Neural cell (in vitro differentiated cells): ENCODE data around the gene SUCLG2. TPM values are rescaled to one million over a fixed set of nuclear protein-coding genes. Genes with fewer than 3 reads are reported as not detected.

Experiments used
- H2AFZ ChIP-seq: fragments of 200-600, 300-800 bp; sonication (generic), shearing (Covaris generic); 2 replicates; pipeline ENCODE4 v1.6.0; 2014; ENCODE audit warnings: low read depth, mild to moderate bottlenecking, antibody characterized with exemption, low read length, moderate library complexity
- H3F3A ChIP-seq: fragments of 200-600 bp; shearing (Covaris generic); 2 replicates; pipeline ENCODE4 v1.6.1; 2016; ENCODE audit warnings: mild to moderate bottlenecking, moderate library complexity, mixed read lengths, antibody characterized with exemption, low read length; ENCODE audit not compliant: insufficient read depth, poor library complexity, severe bottlenecking
- H3K27ac ChIP-seq: fragments of 200-600, 300-800 bp; sonication (generic), shearing (Covaris generic); 2 replicates; pipeline ENCODE4 v1.5.1; 2014; ENCODE audit warnings: mild to moderate bottlenecking, low read length, moderate library complexity
- H3K27me3 ChIP-seq: fragments of 300-800, 200-600 bp; sonication (generic), shearing (Covaris generic); 2 replicates; pipeline ENCODE4 v1.6.0; 2014; ENCODE audit warnings: mild to moderate bottlenecking, low read depth, low read length, moderate library complexity; ENCODE audit not compliant: insufficient read depth
- H3K36me3 ChIP-seq: fragments of 300-800, 200-600 bp; sonication (generic), shearing (Covaris generic); 2 replicates; pipeline ENCODE4 v1.5.1; 2014; ENCODE audit warnings: mild to moderate bottlenecking, antibody characterized with exemption, low read length, moderate library complexity; ENCODE audit not compliant: insufficient read depth
- H3K4me2 ChIP-seq: fragments of 300-800, 200-600 bp; sonication (generic), shearing (Covaris generic); 2 replicates; pipeline ENCODE4 v1.6.0; 2014; ENCODE audit warnings: mild to moderate bottlenecking, low read length
- H3K4me3 ChIP-seq: fragments of 300-800, 200-600 bp; sonication (generic), shearing (Covaris generic); 2 replicates; pipeline ENCODE4 v1.5.1; 2014; ENCODE audit warnings: mild to moderate bottlenecking, low read length, moderate library complexity
- H3K79me2 ChIP-seq: fragments of 200-600 bp; shearing (Covaris generic); replicated peaks from 2 replicates; pipeline ENCODE4 v1.6.0; 2014; ENCODE audit warnings: mild to moderate bottlenecking, low read length, moderate library complexity; ENCODE audit not compliant: insufficient read depth
- H3K9ac ChIP-seq: fragments of 300-800, 200-600 bp; sonication (generic), shearing (Covaris generic); 2 replicates; pipeline ENCODE4 v1.6.1; 2016; ENCODE audit warnings: mild to moderate bottlenecking, low read length, mixed read lengths
- H3K9me2 ChIP-seq: fragments of 200-600 bp; shearing (Covaris generic); 2 replicates; pipeline ENCODE4 v1.6.1; 2016; ENCODE audit warnings: mild to moderate bottlenecking, low read length, mixed read lengths; ENCODE audit not compliant: insufficient read depth
- H3K9me3 ChIP-seq: fragments of 200-600, 300-800 bp; sonication (generic), shearing (Covaris generic); 2 replicates; pipeline ENCODE4 v1.6.1; 2016; ENCODE audit warnings: mild to moderate bottlenecking, mixed run types, low read length, moderate library complexity, mixed read lengths
- H4K20me1 ChIP-seq: fragments of 200-600 bp; shearing (Covaris generic); 2 replicates; pipeline ENCODE4 v1.6.1; 2016; ENCODE audit warnings: mild to moderate bottlenecking, mixed run types; ENCODE audit not compliant: insufficient read depth
- EP300 ChIP-seq: fragments of 450-650 bp; conservative IDR thresholded peaks from 2 replicates; pipeline ENCODE4 v1.6.1; 2014; ENCODE audit warnings: antibody characterized with exemption, mild to moderate bottlenecking, moderate library complexity; ENCODE audit not compliant: poor library complexity, severe bottlenecking
- EZH2 ChIP-seq: fragments of 200-600, 300-800 bp; shearing (Covaris generic), sonication (generic); IDR thresholded peaks from 2 replicates; pipeline ENCODE4 v1.6.1; 2014; ENCODE audit warnings: antibody characterized with exemption, low read length, borderline replicate concordance, mild to moderate bottlenecking; ENCODE audit not compliant: insufficient read depth, poor library complexity, severe bottlenecking
- MXI1 ChIP-seq: fragments of 450-650 bp; conservative IDR thresholded peaks from 2 replicates; pipeline ENCODE4 v1.6.1; 2014; ENCODE audit warnings: antibody characterized with exemption, mild to moderate bottlenecking; ENCODE audit not compliant: poor library complexity, severe bottlenecking
- POLR2AphosphoS5 ChIP-seq: IDR thresholded peaks from 2 replicates; pipeline ENCODE4 v1.6.1; 2012
- RAD21 ChIP-seq: fragments of 450-650 bp; conservative IDR thresholded peaks from 2 replicates; pipeline ENCODE4 v1.6.1; 2014; ENCODE audit warnings: antibody characterized with exemption, mild to moderate bottlenecking, moderate library complexity
- SMC3 ChIP-seq: fragments of 450-650 bp; conservative IDR thresholded peaks from 2 replicates; pipeline ENCODE4 v1.6.1; 2014; ENCODE audit warnings: antibody characterized with exemption, mild to moderate bottlenecking, moderate library complexity; ENCODE audit not compliant: poor library complexity
- TAF1 ChIP-seq: IDR thresholded peaks from 2 replicates; pipeline ENCODE4 v1.6.1; 2012; ENCODE audit warnings: low read depth
- polyA plus RNA-seq: library from polyadenylated mRNA; depleted of rRNA; stranded (reverse); fragments of >200 nt; gene quantifications from 2 replicates; pipeline ENCODE4 v1.2.3, GENCODE V29; 2014
- TF ChIP-seq, protein P1 (sequence below): fragments of 450-650 bp; IDR thresholded peaks from 2 replicates; pipeline ENCODE4 v1.5.1; 2014; ENCODE audit warnings: antibody characterized with exemption, mild to moderate bottlenecking, moderate library complexity; ENCODE audit not compliant: poor library complexity, severe bottlenecking
- TF ChIP-seq, protein P2 (sequence below): IDR thresholded peaks from 2 replicates; pipeline ENCODE4 v1.6.1; 2012; ENCODE audit warnings: borderline replicate concordance

Gene SUCLG2
- polyA plus RNA-seq, 1 donor from 2014 or later, result 0.15 TPM

DNA sequence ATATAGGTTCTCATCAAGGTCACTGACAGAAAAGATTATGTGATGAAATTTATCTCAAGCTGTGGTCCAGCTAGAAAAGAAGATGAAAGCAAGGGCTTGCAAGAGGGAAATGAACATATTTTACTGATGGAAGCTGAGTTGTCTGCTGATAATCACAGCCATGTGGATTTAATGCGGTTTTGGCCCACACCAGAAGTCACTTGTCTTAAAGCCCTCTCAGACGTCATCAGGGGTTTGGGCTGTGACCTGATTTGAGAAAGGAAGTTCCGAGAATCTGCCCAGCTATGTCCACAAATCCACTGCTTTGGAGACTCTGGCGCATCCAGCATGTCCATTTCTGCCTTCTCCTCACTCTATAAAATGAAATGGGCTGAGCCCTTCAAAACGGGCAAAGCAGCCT, 278.4 kb downstream of the SUCLG2 start:
- H3K4me2 ChIP-seq, result no peak overlapping the region
- H3K36me3 ChIP-seq, result no peaks in the 10 kb centered on the region
- no peaks in the 10 kb centered on the region for H3K79me2 ChIP-seq
- no peaks in the 10 kb centered on the region for H3K27me3 ChIP-seq
- H2AFZ ChIP-seq, result no peak overlapping the region
- no peak overlapping the region for H3K9ac ChIP-seq
- TF ChIP-seq, protein P1, sequence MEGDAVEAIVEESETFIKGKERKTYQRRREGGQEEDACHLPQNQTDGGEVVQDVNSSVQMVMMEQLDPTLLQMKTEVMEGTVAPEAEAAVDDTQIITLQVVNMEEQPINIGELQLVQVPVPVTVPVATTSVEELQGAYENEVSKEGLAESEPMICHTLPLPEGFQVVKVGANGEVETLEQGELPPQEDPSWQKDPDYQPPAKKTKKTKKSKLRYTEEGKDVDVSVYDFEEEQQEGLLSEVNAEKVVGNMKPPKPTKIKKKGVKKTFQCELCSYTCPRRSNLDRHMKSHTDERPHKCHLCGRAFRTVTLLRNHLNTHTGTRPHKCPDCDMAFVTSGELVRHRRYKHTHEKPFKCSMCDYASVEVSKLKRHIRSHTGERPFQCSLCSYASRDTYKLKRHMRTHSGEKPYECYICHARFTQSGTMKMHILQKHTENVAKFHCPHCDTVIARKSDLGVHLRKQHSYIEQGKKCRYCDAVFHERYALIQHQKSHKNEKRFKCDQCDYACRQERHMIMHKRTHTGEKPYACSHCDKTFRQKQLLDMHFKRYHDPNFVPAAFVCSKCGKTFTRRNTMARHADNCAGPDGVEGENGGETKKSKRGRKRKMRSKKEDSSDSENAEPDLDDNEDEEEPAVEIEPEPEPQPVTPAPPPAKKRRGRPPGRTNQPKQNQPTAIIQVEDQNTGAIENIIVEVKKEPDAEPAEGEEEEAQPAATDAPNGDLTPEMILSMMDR, result no peak
- no peak for TF ChIP-seq EZH2
- no peak for TF ChIP-seq POLR2AphosphoS5
- no peak for TF ChIP-seq SMC3
- no peak for TF ChIP-seq MXI1
- TF ChIP-seq, protein P2, sequence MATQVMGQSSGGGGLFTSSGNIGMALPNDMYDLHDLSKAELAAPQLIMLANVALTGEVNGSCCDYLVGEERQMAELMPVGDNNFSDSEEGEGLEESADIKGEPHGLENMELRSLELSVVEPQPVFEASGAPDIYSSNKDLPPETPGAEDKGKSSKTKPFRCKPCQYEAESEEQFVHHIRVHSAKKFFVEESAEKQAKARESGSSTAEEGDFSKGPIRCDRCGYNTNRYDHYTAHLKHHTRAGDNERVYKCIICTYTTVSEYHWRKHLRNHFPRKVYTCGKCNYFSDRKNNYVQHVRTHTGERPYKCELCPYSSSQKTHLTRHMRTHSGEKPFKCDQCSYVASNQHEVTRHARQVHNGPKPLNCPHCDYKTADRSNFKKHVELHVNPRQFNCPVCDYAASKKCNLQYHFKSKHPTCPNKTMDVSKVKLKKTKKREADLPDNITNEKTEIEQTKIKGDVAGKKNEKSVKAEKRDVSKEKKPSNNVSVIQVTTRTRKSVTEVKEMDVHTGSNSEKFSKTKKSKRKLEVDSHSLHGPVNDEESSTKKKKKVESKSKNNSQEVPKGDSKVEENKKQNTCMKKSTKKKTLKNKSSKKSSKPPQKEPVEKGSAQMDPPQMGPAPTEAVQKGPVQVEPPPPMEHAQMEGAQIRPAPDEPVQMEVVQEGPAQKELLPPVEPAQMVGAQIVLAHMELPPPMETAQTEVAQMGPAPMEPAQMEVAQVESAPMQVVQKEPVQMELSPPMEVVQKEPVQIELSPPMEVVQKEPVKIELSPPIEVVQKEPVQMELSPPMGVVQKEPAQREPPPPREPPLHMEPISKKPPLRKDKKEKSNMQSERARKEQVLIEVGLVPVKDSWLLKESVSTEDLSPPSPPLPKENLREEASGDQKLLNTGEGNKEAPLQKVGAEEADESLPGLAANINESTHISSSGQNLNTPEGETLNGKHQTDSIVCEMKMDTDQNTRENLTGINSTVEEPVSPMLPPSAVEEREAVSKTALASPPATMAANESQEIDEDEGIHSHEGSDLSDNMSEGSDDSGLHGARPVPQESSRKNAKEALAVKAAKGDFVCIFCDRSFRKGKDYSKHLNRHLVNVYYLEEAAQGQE, result no peak
- no peak for TF ChIP-seq RAD21
- TF ChIP-seq TAF1, result no peak
- TF ChIP-seq EP300, result no peak
- H3K9me3 ChIP-seq, result no peaks in the 10 kb centered on the region
- no peaks in the 10 kb centered on the region for H4K20me1 ChIP-seq
- no peak overlapping the region for H3K4me3 ChIP-seq
- no peak overlapping the region for H3K27ac ChIP-seq
- no peaks in the 10 kb centered on the region for H3K9me2 ChIP-seq
- no peaks in the 10 kb centered on the region for H3F3A ChIP-seq

DNA sequence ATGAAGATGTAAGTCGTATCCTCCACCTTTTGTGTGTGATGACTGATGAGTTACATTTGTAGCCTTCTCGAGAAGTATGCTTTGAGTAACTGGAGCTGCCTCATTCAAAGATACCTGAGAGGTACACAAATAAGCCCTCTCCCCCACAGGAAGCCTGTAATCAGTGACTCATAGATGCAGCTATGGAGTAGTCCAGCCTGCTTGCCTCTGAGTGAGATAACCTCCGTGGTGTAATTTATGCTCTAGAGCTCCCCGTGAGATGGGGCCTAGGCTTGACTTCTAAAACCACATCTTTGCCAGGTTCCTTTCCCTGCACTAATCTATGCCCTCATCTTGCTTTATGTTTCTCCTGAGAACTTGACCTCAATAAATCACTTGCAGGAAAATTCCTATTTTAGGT, 291.7 kb downstream of the SUCLG2 start:
- Histone ChIP-seq H3F3A (no peaks in the 10 kb centered on the region), H3K36me3 (no peaks in the 10 kb centered on the region), H3K9me2 (no peaks in the 10 kb centered on the region), H3K9ac (no peak overlapping the region), H3K79me2 (no peaks in the 10 kb centered on the region), H3K4me3 (no peak overlapping the region), H3K27me3 (no peaks in the 10 kb centered on the region), H4K20me1 (no peaks in the 10 kb centered on the region), H3K9me3 (no peaks in the 10 kb centered on the region), H2AFZ (no peak overlapping the region), H3K4me2 (no peak overlapping the region), H3K27ac (no peak overlapping the region)
- TF ChIP-seq, protein P2, result no peak
- TF ChIP-seq POLR2AphosphoS5, result peak; percentile 18
